ENCODE data around the gene CCDC74A.

GRCh38 chr2:131542438-131543384 lies 15.0 kb downstream of the CCDC74A start:
- TF ChIP-seq CTCF (IDR thresholded peaks at IDR 0.05; ENCODE audit: low read depth, low read length): no peak
- no peak for TF ChIP-seq EZH2phosphoT487 (IDR thresholded peaks at IDR 0.05; ENCODE audit: low read depth)
